Right lobe of liver (tissue), 6 donors: ENCODE data around the gene ZNF141. TPM values are rescaled to one million over a fixed set of nuclear protein-coding genes. Genes with fewer than 3 reads are reported as not detected.
A peak's percentile ranks its signal among the peaks of the same experiment; 100 is the strongest.

ENCODE experiments used
- ATAC-seq, 4 donors: fragments of 200-7000 bp; cut with Tn5 transposase; one replicate each; pipeline ENCODE4 v1.9.1; 2020; ENCODE audit warnings: mild to moderate bottlenecking in 4 of 4, moderate library complexity in 4 of 4
- DNase-seq, 3 donors: peaks; one replicate each; pipeline ENCODE4 v3.0.0-alpha.2; 2020
- H3K27ac ChIP-seq, 3 donors: fragments of 200-600 bp; one replicate each; pipeline ENCODE4 v1.8.0; 2022
- H3K27me3 ChIP-seq, 2 donors: fragments of 200-600 bp; one replicate each; pipeline ENCODE4 v1.8.0; 2022
- H3K36me3 ChIP-seq, 4 donors: fragments of 200-600 bp; sonication (generic) in 1 of 4; one replicate each; pipeline versions ENCODE4 v1.5.1 to v1.8.0; 2017 to 2022; ENCODE audit warnings: control low read depth in 1 of 4
- H3K4me1 ChIP-seq, 4 donors: fragments of 200-600 bp; sonication (generic) in 1 of 4; one replicate each; pipeline versions ENCODE4 v1.5.1 to v1.8.0; 2017 to 2022; ENCODE audit warnings: control low read depth in 1 of 4
- H3K4me3 ChIP-seq, 3 donors: fragments of 200-600 bp; one replicate each; pipeline ENCODE4 v1.8.0; 2022
- H3K9me3 ChIP-seq, 4 donors: fragments of 200-600 bp; sonication (generic) in 1 of 4; one replicate each; pipeline versions ENCODE4 v1.5.1 to v1.8.0; 2017 to 2022; ENCODE audit warnings: control low read depth in 1 of 4
- POLR2A ChIP-seq: fragments of 450-650 bp; IDR thresholded peaks from one replicate; pipeline ENCODE4 v1.6.1; 2017; ENCODE audit warnings: antibody characterized with exemption, mild to moderate bottlenecking
- WGBS: methylation state at CpG from one replicate; pipeline ENCODE4 v1.1.6; 2018; ENCODE audit warnings: low coverage, low lambda C conversion rate; ENCODE audit not compliant: insufficient coverage; ENCODE audit errors: missing lambda C conversion rate; 5-methylcytosine and 5-hydroxymethylcytosine counted together
- intact Hi-C, 2 donors: fragments of 100-400 bp; cut with DNase I; formaldehyde crosslinking; loops; one replicate each; pipeline versions ENCODE4 v1.11.2 to v1.14.1; 2022
- total RNA-seq, 6 experiments: library from RNA; depleted of rRNA in 2 of 6; stranded (reverse); fragments of >200 nt in 2 of 6; fragmentation: NEBNext Ultra II Directional in 3 of 6; extraction: Animal tissue kit (Norgen Biotek cat#: 25700) in 3 of 6; gene quantifications; one replicate each; pipeline versions ENCODE4 v1.1.0 to v1.2.4, GENCODE V29; 2016 to 2023
- TF ChIP-seq, protein P1 (sequence below), 4 donors: fragments of 200-600 bp in 3 of 4; fragments of 450-650 bp in 1 of 4; IDR thresholded peaks; one replicate each; pipeline versions ENCODE4 v1.5.1 to v1.8.0; 2016 to 2022; ENCODE audit warnings: antibody characterized with exemption in 4 of 4, mild to moderate bottlenecking in 2 of 4
- donor health status: DM: no; HTN: yes; CAD: no.
- donor health status: DM: no; HTN: no; CAD: no.
- donor health status: DM: no; HTN: no; CAD: no.
- donor health status: DM: no; HTN: yes; CAD: no.
- donor health status: DM: no; HTN: yes; CAD: no.

Gene ZNF141
- total RNA-seq, 6 experiments from 2014 or later: 6.7 to 8.9 (median 7.6) TPM

DNA sequence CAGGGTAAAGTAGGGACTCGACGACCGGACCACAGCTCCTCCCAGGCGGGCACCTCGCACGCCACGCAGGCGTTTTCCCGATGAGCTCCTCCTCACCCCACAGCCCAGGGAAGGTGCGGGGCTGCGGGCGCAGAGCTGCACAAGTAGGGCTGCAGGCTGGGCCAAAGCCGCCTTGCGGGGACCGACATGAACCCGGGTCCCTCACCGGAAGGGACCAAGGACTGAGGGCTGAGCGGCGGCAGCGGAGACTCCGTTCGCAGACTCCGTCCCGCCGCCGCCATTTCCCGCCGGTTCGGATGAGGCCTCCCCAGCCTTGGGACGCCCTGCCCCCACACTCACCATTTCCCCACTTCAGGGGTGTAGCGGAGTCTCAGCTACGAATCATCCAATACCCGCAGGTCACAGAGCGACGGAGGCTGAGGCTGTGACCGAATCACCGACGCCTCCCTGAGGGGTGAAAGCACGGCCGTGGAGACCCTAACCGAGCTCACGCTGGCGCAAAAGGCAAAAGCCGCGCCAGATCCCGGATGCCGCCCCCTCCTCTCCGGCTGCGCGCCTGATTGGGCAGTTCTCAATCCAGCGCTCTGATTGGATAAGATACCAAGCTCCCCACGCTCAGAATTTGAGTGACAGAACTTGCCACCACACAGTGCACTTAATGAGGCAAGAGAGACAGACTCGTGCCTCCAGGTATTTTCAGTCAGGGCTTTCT, 32.5 kb upstream of the ZNF141 start, which contains the start of gene ZNF732:
Gene ZNF732, minus strand, starts transcription at position 506 of the 712 bp plus-strand sequence. Its CDS starts 164 bp downstream, at position 342.
- peaks cover 0 to 2% (median 0%) of the 10 kb centered on the region in 4 donors for H3K9me3 ChIP-seq
- intact Hi-C loops: no loop called here
- no peaks in the 10 kb centered on the region for H3K4me1 ChIP-seq
- H3K27me3 ChIP-seq: no peaks in the 10 kb centered on the region
- TF ChIP-seq POLR2A: no peak
- TF ChIP-seq, protein P1, sequence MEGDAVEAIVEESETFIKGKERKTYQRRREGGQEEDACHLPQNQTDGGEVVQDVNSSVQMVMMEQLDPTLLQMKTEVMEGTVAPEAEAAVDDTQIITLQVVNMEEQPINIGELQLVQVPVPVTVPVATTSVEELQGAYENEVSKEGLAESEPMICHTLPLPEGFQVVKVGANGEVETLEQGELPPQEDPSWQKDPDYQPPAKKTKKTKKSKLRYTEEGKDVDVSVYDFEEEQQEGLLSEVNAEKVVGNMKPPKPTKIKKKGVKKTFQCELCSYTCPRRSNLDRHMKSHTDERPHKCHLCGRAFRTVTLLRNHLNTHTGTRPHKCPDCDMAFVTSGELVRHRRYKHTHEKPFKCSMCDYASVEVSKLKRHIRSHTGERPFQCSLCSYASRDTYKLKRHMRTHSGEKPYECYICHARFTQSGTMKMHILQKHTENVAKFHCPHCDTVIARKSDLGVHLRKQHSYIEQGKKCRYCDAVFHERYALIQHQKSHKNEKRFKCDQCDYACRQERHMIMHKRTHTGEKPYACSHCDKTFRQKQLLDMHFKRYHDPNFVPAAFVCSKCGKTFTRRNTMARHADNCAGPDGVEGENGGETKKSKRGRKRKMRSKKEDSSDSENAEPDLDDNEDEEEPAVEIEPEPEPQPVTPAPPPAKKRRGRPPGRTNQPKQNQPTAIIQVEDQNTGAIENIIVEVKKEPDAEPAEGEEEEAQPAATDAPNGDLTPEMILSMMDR (IDR thresholded peaks at IDR 0.05): no peak
- no peaks in the 10 kb centered on the region for H3K36me3 ChIP-seq
- no peak within 1 kb of the TSS for H3K27ac ChIP-seq
- DNase-seq (peak in 1 of 3 donors; percentile 46), ATAC-seq (peak; percentile 33 to 67 (median 50))
- H3K4me3 ChIP-seq: peak within 1 kb of the TSS; percentile 11 to 13 (median 12)
- 10% methylated on average over 6 of the region's 53 CpGs for WGBS

DNA sequence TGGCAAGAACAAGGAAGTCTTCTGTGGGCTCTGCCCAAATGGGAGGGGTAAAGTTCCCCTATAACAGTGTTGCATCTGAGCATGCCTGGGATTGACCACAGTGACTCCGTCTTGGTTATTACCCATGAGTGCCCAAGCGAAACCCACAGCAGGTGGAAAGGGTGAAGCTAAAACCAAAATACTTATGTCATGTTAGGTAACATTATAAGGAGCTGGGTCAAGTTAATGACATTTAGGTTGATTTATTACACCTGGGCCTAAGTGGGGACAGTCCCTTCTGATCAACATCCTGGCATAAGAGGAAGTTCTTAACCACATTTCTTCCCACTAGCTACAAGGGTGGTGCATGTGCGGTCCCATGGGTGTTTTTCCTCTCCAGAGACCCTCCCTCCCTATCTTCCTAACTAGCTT, 31.1 kb upstream of the ZNF141 start:
- intact Hi-C loops: no loop called here
- H3K36me3 ChIP-seq: no peaks in the 10 kb centered on the region
- no peak for ATAC-seq
- TF ChIP-seq, protein P1 (IDR thresholded peaks at IDR 0.05): no peak
- no peak for TF ChIP-seq POLR2A
- no peak overlapping the region for H3K27ac ChIP-seq
- H3K27me3 ChIP-seq: no peaks in the 10 kb centered on the region
- no peak for DNase-seq
- no peaks in the 10 kb centered on the region for H3K4me1 ChIP-seq
- H3K9me3 ChIP-seq: peaks cover 0 to 2% (median 0%) of the 10 kb centered on the region in 4 donors
- H3K4me3 ChIP-seq: no peak overlapping the region
- WGBS: 53% methylated on average over 3 of the region's 3 CpGs

DNA sequence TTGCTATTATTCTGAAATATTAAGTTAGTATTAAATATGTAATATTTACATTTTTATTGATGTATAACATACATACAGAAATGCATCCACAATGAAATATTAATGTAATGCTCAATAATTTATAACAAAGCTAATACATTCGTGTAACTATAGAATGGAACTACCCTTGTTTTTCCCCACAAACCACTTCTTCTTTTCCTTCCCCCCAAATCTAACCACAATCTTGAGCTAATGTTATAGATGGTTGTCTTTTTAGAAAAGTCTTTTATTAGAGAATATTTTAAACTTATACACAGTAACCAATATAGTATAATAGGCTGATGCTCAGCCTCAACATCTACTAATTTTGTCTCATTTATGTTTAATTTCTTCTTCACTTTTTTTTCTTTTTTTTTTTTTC, 27.8 kb upstream of the ZNF141 start:
- no peaks in the 10 kb centered on the region for H3K36me3 ChIP-seq
- no peak overlapping the region for H3K4me3 ChIP-seq
- 21% methylated on average over 1 of the region's 1 CpG for WGBS
- DNase-seq: no peak
- H3K27me3 ChIP-seq: no peaks in the 10 kb centered on the region
- ATAC-seq: no peak
- TF ChIP-seq, protein P1 (IDR thresholded peaks at IDR 0.05): no peak
- no peak for TF ChIP-seq POLR2A
- intact Hi-C loops: no loop called here
- no peak overlapping the region for H3K27ac ChIP-seq
- no peaks in the 10 kb centered on the region for H3K9me3 ChIP-seq
- no peaks in the 10 kb centered on the region for H3K4me1 ChIP-seq

DNA sequence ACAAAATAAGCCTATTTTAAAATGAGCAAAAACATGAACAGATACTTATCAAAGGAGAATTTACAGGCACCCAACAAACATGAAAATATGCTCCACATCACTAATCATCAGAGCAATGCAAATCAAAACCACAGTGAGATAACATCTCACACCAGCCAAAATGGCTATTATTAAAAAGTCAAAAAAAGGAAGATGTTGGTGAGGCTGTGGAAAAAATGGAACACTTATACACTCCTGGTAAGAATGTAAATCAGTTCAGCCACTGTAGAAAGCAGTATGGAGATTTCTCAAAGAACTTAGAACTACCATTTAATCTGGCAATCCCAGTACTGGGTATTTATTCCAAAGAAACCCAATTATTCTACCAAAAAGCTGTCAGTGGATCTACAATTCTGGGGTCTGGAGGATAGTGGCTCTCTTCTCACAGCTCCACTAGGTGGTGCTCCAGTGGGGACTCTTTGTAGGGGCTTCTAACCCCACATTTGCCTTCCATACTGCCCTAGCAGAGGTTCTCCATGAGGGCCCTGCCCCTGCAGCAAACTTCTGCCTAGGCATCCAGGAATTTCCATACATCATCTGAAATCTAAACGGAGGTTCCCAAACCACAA, 23.2 kb upstream of the ZNF141 start:
- Histone ChIP-seq H3K36me3 (no peaks in the 10 kb centered on the region), H3K9me3 (no peaks in the 10 kb centered on the region), H3K27ac (no peak overlapping the region), H3K4me1 (no peaks in the 10 kb centered on the region), H3K4me3 (no peak overlapping the region), H3K27me3 (no peaks in the 10 kb centered on the region)
- no peak for ATAC-seq
- intact Hi-C loops: no loop called here
- no peak for DNase-seq
- 83% methylated on average over 1 of the region's 1 CpG for WGBS
- TF ChIP-seq, protein P1 (IDR thresholded peaks at IDR 0.05): no peak
- no peak for TF ChIP-seq POLR2A
